HG03520 (cell line): Measurements from ENCODE around the gene RHEX.
"Not testable (repeated sequence)": the region's sequence is repeated elsewhere in the genome, so short reads cannot be mapped to it uniquely, and the experiment has no call there.

Source experiments
- ATAC-seq: cut with Tn5 transposase; IDR thresholded peaks from one replicate; pipeline ENCODE4 v1.9.1; 2021; ENCODE audit warnings: mild to moderate bottlenecking, moderate library complexity; ENCODE audit not compliant: unreplicated experiment

Gene RHEX

GRCh38 chr1:206029484-206029883, 23.5 kb upstream of the RHEX start:
- ATAC-seq, result no peak

DNA sequence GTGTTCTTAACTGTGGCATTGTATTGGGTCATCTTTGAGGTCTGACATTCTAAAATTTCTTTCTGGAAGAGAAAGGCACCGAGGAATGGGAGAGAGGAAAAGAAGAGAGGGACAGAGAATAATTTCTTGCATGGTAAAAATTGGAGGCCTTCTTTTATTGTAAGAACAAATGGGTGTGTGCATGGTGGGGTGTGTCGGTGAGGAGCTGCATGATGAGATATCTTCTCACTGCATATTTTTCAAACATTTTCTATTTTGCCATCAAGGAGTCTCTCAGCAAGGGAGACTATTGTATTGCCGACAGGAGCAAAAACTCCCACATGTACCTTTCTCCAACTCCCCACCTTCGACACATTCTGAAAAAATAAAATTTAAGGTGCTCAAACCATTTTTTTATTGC, 22.8 kb upstream of the RHEX start:
- no peak for ATAC-seq

GRCh38 chr1:206030714-206031113, 22.3 kb upstream of the RHEX start:
- peak; percentile 58 for ATAC-seq

DNA sequence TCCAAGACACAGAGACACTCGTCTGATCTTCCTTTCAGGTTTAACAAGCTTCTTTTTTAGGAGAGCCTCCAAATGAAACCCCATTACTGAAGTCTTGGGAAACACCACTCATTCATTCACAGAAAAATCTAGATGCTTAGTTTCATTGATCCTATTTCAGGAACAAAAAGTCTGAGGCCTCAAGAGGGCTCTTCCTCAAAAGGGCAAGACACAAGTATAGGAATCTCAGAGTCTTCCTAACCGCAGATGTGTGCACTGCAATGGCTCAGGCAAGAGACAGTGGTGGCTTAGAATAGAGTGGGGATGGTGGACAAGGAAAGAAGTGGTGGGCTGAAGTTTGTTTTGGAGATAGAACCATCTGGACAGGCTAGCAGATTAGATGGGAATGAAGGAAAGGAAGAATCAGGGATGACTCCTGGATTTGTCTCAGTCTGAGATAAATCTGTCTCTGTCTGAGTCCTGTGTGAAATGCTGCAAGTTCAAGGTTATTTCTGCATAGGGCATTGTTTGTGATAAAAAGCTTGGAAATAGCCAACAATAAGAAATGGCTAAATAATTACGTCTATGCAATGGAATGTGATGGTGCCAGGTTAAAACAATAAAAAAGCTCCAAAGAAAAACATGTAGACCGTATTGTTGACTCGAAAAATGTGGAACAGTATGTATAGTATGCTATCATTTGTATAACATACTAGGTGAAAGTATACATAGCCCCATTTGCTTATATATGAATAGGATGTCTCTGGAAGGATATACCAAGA, 20.4 kb upstream of the RHEX start:
- no peak for ATAC-seq

- no peak for ATAC-seq
These were observed 17.9 kb upstream of the RHEX start for GRCh38 chr1:206035027-206035426.

GRCh38 chr1:206036663-206037455, 16.1 kb upstream of the RHEX start:
- no peak for ATAC-seq

GRCh38 chr1:206037581-206037980, 15.4 kb upstream of the RHEX start:
- no peak for ATAC-seq

- ATAC-seq, result no peak
These were observed 13.7 kb upstream of the RHEX start for GRCh38 chr1:206039046-206039973.

- ATAC-seq, result no peak
These were observed 12.6 kb upstream of the RHEX start for GRCh38 chr1:206040328-206040727.

DNA sequence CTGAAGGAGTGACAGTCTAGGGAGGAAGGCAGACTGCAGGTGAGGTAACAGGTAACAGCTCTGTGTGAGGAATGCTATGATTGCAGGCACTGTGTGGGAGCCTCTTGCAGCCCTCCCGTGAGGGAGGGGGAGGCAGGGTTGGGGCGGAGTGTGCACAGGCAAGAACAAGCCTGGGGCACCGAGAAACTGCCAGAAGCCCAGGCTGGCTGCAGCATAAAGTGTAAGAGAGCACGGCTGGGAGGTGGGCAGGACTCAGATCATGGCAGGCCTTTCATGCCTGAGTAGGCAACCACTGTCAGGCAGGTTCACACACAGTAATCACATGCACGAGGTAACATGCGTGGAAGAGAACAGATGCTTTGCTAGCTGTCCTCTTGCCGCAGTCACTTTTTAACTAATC, 11.3 kb upstream of the RHEX start:
- ATAC-seq, result peak; percentile 74

DNA sequence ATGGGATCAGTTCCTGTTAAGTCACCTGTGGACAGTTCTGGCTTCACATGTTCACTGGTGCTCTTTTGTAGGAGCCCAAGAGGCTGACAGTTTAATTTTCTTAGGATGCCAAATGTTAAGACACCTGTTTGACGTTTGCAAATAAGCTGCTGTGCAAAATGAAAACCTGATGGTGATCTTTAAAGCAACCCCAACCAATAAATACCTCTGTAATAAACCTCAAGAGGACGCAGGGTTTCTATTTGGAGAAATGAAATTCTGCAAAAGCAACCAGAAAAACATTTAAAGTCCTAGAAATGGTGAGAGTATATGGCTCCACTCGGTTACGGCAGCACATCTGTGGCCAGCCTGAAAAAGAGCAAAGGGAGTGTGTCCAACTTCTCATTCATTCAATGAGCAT, 5.7 kb upstream of the RHEX start:
- no peak for ATAC-seq

DNA sequence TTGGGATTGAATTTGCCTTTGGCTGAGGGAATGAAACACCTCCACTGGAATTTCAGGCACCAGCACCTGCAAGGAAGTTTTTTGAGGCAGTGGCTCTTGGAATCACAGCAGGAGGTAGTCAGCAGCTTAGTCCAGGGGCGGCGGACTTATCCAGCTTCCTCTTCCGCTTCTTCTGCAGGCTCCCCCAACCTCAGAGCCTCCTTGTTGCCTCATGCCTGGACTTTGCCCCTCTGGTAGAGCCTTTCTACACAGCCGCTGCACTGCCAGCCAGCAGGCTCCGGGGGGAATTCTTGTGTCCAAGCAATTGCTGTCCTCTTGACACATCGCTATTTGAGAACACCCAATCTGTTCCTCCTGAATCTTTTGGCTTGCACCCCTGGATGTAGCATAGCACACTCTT, 4.4 kb upstream of the RHEX start:
- no peak for ATAC-seq

GRCh38 chr1:206049293-206049692, 3.7 kb upstream of the RHEX start:
- peak; percentile 40 for ATAC-seq

- no peak for ATAC-seq
These were observed 2.9 kb upstream of the RHEX start for GRCh38 chr1:206049919-206050600.

- ATAC-seq, result peak; percentile 85
These were observed 2.2 kb upstream of the RHEX start for GRCh38 chr1:206050655-206051235.

DNA sequence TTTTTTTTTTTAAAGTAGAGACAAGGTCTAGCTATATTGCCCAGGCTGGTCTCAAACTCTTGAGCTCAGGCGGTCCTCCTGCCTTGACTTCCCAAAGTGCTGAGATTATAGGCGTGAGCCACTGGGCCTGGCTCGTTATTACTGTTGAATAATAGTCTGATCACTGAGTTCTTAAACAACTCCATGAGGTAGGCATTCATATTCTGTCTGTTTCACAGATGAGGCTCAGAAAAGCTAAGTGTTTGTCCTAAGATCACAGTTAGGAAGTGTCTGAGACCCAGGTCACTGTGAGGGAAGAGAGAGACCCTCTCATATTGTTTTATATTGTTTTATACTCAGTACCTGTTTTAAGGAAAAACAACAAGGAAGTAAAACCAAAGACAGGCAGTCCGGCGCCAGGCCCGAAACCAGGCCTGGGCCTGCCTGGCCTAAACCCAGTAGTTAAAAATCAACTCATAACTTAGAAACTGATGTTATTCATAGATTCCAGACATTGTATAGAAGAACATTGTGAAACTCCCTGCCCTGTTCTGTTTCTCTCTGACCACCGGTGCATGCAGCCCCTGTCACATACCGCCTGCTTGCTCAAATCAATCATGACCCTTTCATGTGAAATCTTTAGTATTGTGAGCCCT, 625 bp upstream of the RHEX start:
- not testable (repeated sequence) for ATAC-seq

- ATAC-seq, result not testable (repeated sequence)
These were observed 643 bp downstream of the RHEX start for GRCh38 chr1:206053616-206054015.

DNA sequence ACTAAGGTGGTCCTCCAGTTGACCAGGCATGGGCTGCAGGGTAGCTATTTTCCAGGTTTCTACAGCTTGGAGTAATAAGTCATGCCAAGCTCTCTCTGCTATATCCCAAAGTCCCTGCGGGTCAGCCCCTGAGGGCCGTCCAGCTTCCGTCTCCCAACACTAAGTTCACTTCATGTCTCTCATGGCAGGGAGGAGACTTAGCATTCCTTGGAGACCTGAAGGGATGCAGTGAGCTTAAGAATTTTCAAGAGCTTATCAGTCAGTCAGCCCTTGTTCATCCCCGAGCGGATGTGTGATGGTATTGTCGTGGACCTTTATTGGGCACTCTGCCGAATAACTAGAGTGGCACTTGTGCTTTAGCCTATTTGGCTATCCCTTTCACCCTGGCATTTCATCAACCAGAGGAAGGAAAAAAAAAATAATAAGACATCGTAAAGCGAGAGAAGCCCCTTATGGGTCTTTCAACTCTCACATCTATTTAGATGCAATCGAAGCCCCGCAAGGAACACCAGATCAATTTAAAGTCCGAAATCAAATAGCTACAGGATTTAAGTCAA, 2.2 kb downstream of the RHEX start:
- ATAC-seq, result not testable (repeated sequence)

DNA sequence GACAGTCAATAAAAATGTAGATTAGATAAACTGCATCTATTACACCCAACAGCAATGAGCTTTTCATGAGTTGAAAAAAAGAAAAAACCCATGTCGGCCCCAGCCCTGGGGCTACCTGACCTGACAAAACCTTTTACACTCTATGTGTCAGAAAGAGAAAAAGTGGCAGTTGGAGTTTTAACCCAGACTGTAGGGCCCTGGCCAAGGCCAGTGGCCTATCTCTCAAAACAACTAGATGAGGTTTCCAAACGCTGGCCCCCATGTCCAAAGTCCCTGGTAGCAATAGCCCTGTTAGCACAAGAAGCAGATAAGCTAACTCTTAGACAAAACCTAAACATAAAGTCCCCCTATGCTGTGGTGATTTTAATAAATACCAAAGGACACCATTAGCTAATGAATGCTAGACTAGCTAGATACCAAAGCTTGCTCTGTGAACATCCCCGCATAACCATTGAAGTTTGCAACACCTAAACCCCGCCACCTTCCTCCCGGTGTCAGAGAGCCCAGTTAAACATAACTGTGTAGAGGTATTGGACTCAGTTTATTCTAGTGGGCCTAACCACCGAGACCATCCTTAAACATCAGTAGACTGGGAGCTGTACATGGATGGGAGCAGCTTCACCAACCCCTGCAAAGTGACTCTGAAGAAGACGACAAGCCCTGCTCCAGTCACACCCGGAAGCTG, 2.8 kb downstream of the RHEX start:
- not testable (repeated sequence) for ATAC-seq
